Keratinocyte (primary cell): Measurements from ENCODE around the gene MED25. TPM values are rescaled to one million over a fixed set of nuclear protein-coding genes. Genes with fewer than 3 reads are reported as not detected.

Experiments
- DNase-seq: peaks from one replicate; pipeline ENCODE4 v3.0.0-alpha.2; 2011; ENCODE audit warnings: low read depth, missing footprints, low spot score
- FAIRE-seq: peaks from 2 replicates; lab custom pipeline; 2011; peaks lifted over from hg19 to GRCh38; lab: Jason Lieb, UNC
- H2AFZ ChIP-seq: 2 replicates; pipeline ENCODE4 v1.6.0; 2012; ENCODE audit warnings: low read length, control low read depth, inconsistent platforms; ENCODE audit not compliant: control insufficient read depth
- H3K27ac ChIP-seq: 2 replicates; pipeline ENCODE4 v1.5.1; 2011; ENCODE audit warnings: low read length; ENCODE audit not compliant: control insufficient read depth, insufficient read depth
- H3K27me3 ChIP-seq: 3 replicates; pipeline ENCODE4 v1.6.0; 2011; ENCODE audit warnings: low read length; ENCODE audit not compliant: control insufficient read depth, insufficient read depth; ENCODE audit errors: extremely low read depth
- H3K36me3 ChIP-seq, 2 experiments: 2 replicates in 1 of 2; 3 replicates in 1 of 2; pipeline ENCODE4 v1.5.1; 2011; ENCODE audit warnings: low read length in 2 of 2, mild to moderate bottlenecking in 1 of 2; ENCODE audit not compliant: control insufficient read depth in 2 of 2, insufficient read depth in 2 of 2; ENCODE audit errors: extremely low read depth in 1 of 2
- H3K4me1 ChIP-seq: 3 replicates; pipeline ENCODE4 v1.5.1; 2011; ENCODE audit warnings: low read length; ENCODE audit not compliant: control insufficient read depth, insufficient read depth; ENCODE audit errors: extremely low read depth
- H3K4me2 ChIP-seq: 3 replicates; pipeline ENCODE4 v1.6.0; 2011; ENCODE audit warnings: low read depth, low read length; ENCODE audit not compliant: control insufficient read depth, insufficient read depth; ENCODE audit errors: extremely low read depth
- H3K4me3 ChIP-seq, 3 experiments: fragments of 200-600 bp in 1 of 3; sonication (generic) in 1 of 3; 2 replicates in 2 of 3; 3 replicates in 1 of 3; pipeline ENCODE4 v1.5.1; 2011 to 2016; ENCODE audit warnings: low read length in 3 of 3, mild to moderate bottlenecking in 3 of 3, control low read depth in 2 of 3, inconsistent platforms in 1 of 3, low read depth in 1 of 3, mixed read lengths in 1 of 3, mixed run types in 1 of 3, moderate library complexity in 1 of 3; ENCODE audit not compliant: control insufficient read depth in 2 of 3, insufficient read depth in 2 of 3; ENCODE audit errors: extremely low read depth in 1 of 3
- H3K79me2 ChIP-seq: 2 replicates; pipeline ENCODE4 v1.6.0; 2012; ENCODE audit warnings: low read length; ENCODE audit not compliant: control insufficient read depth, insufficient read depth
- H3K9ac ChIP-seq: 3 replicates; pipeline ENCODE4 v1.6.0; 2011; ENCODE audit warnings: low read length; ENCODE audit not compliant: control insufficient read depth, insufficient read depth; ENCODE audit errors: extremely low read depth
- H3K9me1 ChIP-seq: 3 replicates; pipeline ENCODE4 v1.6.0; 2011; ENCODE audit warnings: low read length; ENCODE audit not compliant: control insufficient read depth, insufficient read depth; ENCODE audit errors: extremely low read depth
- H3K9me3 ChIP-seq: 2 replicates; pipeline ENCODE4 v1.5.1; 2012; ENCODE audit warnings: low read depth, low read length; ENCODE audit not compliant: control insufficient read depth
- H4K20me1 ChIP-seq: 3 replicates; pipeline ENCODE4 v1.6.0; 2011; ENCODE audit warnings: low read length; ENCODE audit not compliant: control insufficient read depth, insufficient read depth; ENCODE audit errors: extremely low read depth
- CTCF ChIP-seq, 3 experiments: IDR thresholded peaks in 1 of 3; conservative IDR thresholded peaks in 1 of 3; optimal IDR thresholded peaks in 1 of 3; 2 replicates in 2 of 3; 3 replicates in 1 of 3; pipeline versions ENCODE3 to v1.5.1; 2011; ENCODE audit warnings: low read length in 3 of 3, mild to moderate bottlenecking in 3 of 3, moderate library complexity in 2 of 3, control low read depth in 1 of 3, inconsistent platforms in 1 of 3; ENCODE audit not compliant: insufficient read depth in 2 of 3; ENCODE audit errors: extremely low read depth in 1 of 3
- EZH2 ChIP-seq: IDR thresholded peaks from one replicate; pipeline ENCODE4 v1.6.1; 2012; ENCODE audit warnings: inconsistent platforms, mild to moderate bottlenecking, low read length, moderate library complexity
- dilution Hi-C: fragments of 300-500 bp; cut with MboI; formaldehyde crosslinking; loops from one replicate; pipeline ENCODE4 v1.7.0; 2020; ENCODE audit warnings: low sequenced_read_pairs; ENCODE audit not compliant: extremely low pct_ligation_motif_present
- polyA plus RNA-seq, 5 experiments: library from polyadenylated mRNA; depleted of rRNA in 3 of 5; stranded (reverse) in 3 of 5; stranded (forward) in 1 of 5; unstranded in 1 of 5; fragments of >200 nt; gene quantifications; 1 replicate in 1 of 5; 2 replicates in 3 of 5; 3 replicates in 1 of 5; pipeline versions ENCODE4 v1.2.1 to v1.2.3, GENCODE V29; 2011 to 2012; ENCODE audit warnings: missing spikeins in 2 of 5, low read depth in 1 of 5, low replicate concordance in 1 of 5

Gene MED25
- polyA plus RNA-seq, 1 donor (not counting 4 experiments of a cell fraction or from before 2014, with no cell fraction given) = 12.5 TPM

GRCh38 chr19:49786376-49786820 is 31.7 kb upstream of the MED25 start:
- Histone ChIP-seq H3K4me2 (no peak overlapping the region), H3K36me3 (peaks cover 15 to 24% of the 10 kb centered on the region in 2 experiments), H3K4me1 (no peaks in the 10 kb centered on the region), H3K27ac (no peak overlapping the region), H3K27me3 (no peaks in the 10 kb centered on the region), H4K20me1 (peaks cover 3% of the 10 kb centered on the region), H2AFZ (no peak overlapping the region), H3K9me3 (no peaks in the 10 kb centered on the region), H3K9ac (no peak overlapping the region), H3K9me1 (peaks cover 2% of the 10 kb centered on the region), H3K79me2 (peaks cover 5% of the 10 kb centered on the region), H3K4me3 (no peak overlapping the region)
- TF ChIP-seq CTCF (optimal IDR thresholded peaks at IDR 0.05 in 1 of 3, IDR thresholded peaks at IDR 0.05 in 1 of 3, conservative IDR thresholded peaks at IDR 0.05 in 1 of 3; ENCODE audit: extremely low read depth in 1 of 3, insufficient read depth in 2 of 3, low read length in 3 of 3) (no peak), EZH2 (no peak)
- FAIRE-seq = no peak
- DNase-seq = no peak
- dilution Hi-C loops = no loop called here

GRCh38 chr19:49787746-49788145 is 30.3 kb upstream of the MED25 start:
- no peaks in the 10 kb centered on the region for H3K4me1 ChIP-seq
- no peak overlapping the region for H3K9ac ChIP-seq
- no peaks in the 10 kb centered on the region for H3K27me3 ChIP-seq
- H4K20me1 ChIP-seq = peaks cover 3% of the 10 kb centered on the region
- FAIRE-seq = no peak
- H2AFZ ChIP-seq = no peak overlapping the region
- no peak for TF ChIP-seq EZH2
- no peak for TF ChIP-seq CTCF (optimal IDR thresholded peaks at IDR 0.05 in 1 of 3, IDR thresholded peaks at IDR 0.05 in 1 of 3, conservative IDR thresholded peaks at IDR 0.05 in 1 of 3; ENCODE audit: extremely low read depth in 1 of 3, insufficient read depth in 2 of 3, low read length in 3 of 3)
- dilution Hi-C loops = no loop called here
- no peak for DNase-seq
- H3K9me3 ChIP-seq = no peaks in the 10 kb centered on the region
- H3K4me2 ChIP-seq = no peak overlapping the region
- no peak overlapping the region for H3K27ac ChIP-seq
- H3K79me2 ChIP-seq = peaks cover 5% of the 10 kb centered on the region
- H3K9me1 ChIP-seq = peaks cover 2% of the 10 kb centered on the region
- H3K4me3 ChIP-seq = no peak overlapping the region
- peaks cover 14 to 24% of the 10 kb centered on the region in 2 experiments for H3K36me3 ChIP-seq
